Measurements from ENCODE around the gene SORCS2. TPM values are rescaled to one million over a fixed set of nuclear protein-coding genes. Genes with fewer than 3 reads are reported as not detected.
"Not testable (repeated sequence)": the region's sequence is repeated elsewhere in the genome, so short reads cannot be mapped to it uniquely, and the experiment has no call there.

Gene SORCS2
- total and polyA plus RNA-seq, 2 of the 4 experiments (the other 2 are of a cell fraction): 0.36 to 0.62 TPM

DNA sequence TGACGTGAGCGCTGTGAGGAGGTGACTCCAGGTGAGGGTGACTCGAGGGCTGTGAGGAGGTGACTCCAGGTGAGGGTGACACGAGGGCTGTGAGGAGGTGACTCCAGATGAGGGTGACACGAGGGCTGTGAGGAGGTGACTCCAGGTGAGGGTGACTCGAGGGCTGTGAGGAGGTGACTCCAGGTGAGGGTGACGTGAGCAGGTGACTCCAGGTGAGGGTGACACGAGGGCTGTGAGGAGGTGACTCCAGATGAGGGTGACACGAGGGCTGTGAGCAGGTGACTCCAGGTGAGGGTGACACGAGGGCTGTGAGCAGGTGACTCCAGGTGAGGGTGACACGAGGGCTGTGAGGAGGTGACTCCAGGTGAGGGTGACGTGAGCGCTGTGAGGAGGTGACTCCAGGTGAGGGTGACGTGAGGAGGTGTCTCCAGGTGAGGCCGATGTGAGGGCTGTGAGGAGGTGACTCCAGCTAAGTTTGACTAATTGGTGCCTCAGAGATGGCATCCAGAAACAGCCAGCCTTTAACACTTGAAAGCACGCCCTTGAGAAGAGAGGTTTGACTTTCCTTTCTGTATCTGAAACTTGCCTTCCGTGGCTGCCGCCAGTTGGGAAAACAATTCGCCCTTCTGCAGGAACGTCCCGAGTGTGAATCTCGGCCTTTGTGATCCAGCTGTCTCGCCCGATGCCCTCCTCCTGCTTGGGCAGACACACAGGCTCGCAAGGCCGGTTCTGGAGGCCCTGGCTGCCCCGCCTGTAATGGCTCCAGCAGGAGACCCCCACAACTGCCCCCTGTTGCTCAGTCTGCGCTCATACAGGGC is 27.1 kb upstream of the SORCS2 start:
- in situ Hi-C loops (cut with MboI; ENCODE audit: low sequenced_read_pairs): not testable (repeated sequence)

More for the DNA sequence above, 27.1 kb upstream of the SORCS2 start:
- H3K14ac ChIP-seq (replicated peaks; ENCODE audit: low read depth, low read length); H3K9me1 ChIP-seq (ENCODE audit: insufficient read depth, low read length); CTCF ChIA-PET; H2BK120ac ChIP-seq (ENCODE audit: low read depth, low read length); H3K4me1 ChIP-seq (ENCODE audit: control insufficient read depth, insufficient read depth, low read length); H4K91ac ChIP-seq (ENCODE audit: insufficient read depth, low read depth, low read length); ATAC-seq (ENCODE audit: low read depth); H4K8ac ChIP-seq (ENCODE audit: low read depth in 2 of 2, low read length in 2 of 2); H3K79me1 ChIP-seq (ENCODE audit: low read depth in 1 of 2, low read length in 2 of 2); H2BK20ac ChIP-seq (ENCODE audit: low read depth, low read length); DNase-seq; intact Hi-C loops (cut with micrococcal nuclease); POLR2A ChIA-PET (ENCODE audit: unreplicated experiment); H3K18ac ChIP-seq (ENCODE audit: low read depth, low read length); H2BK15ac ChIP-seq (ENCODE audit: low read depth, low read length); dilution Hi-C loops (cut with HindIII; ENCODE audit: low sequenced_read_pairs, unreplicated experiment); H2AK9ac ChIP-seq (replicated peaks; ENCODE audit: low read depth, low read length, poor library complexity); H3K23ac ChIP-seq (ENCODE audit: low read depth, low read length); H4K5ac ChIP-seq (ENCODE audit: low read depth, low read length); H2BK5ac ChIP-seq (ENCODE audit: low read depth, low read length, poor library complexity, severe bottlenecking); H3K9me3 ChIP-seq (ENCODE audit: control insufficient read depth, insufficient read depth, low read length); H3K9ac ChIP-seq (ENCODE audit: low read depth, low read length); H2AK5ac ChIP-seq (ENCODE audit: low read depth, low read length); H4K20me1 ChIP-seq (ENCODE audit: insufficient read depth, low read length); H3K27ac ChIP-seq (ENCODE audit: insufficient read depth, low read length); H3K4me3 ChIP-seq (ENCODE audit: insufficient read depth, low read depth, low read length); H3K4ac ChIP-seq (ENCODE audit: low read depth, low read length); H3K56ac ChIP-seq (ENCODE audit: extremely low read depth, insufficient read depth, low read length); BruUV-seq (replicated peaks); H3K36me3 ChIP-seq (ENCODE audit: control insufficient read depth, insufficient read depth, low read length); H3K4me2 ChIP-seq (ENCODE audit: low read depth, low read length): not testable (repeated sequence)
- WGBS, 2 experiments (ENCODE audit: extremely low coverage in 2 of 2, insufficient read length in 1 of 2): 65% methylated on average over 21 of the region's 28 CpGs; no CpG with 5 or more reads in 1 of the 2 experiments
- Histone ChIP-seq H3K27me3 (ENCODE audit: control insufficient read depth, insufficient read depth, low read length) (peaks cover 44% of the 10 kb centered on the region), H2AFZ (replicated peaks; ENCODE audit: low read length, poor library complexity) (peak overlapping the region; percentile 14)
